Measurements from ENCODE around the gene UGT1A6.

- TF ChIP-seq CTCF (conservative IDR thresholded peaks at IDR 0.05) (no peak), EZH2 (IDR thresholded peaks at IDR 0.05; ENCODE audit: low read depth) (no peak)
Observed at GRCh38 chr2:233761040-233761769, 68.5 kb downstream of the UGT1A6 start.
